D721Med (cell line): ENCODE measurements around the gene BBS1.
"Not testable (repeated sequence)": the region's sequence is repeated elsewhere in the genome, so short reads cannot be mapped to it uniquely, and the experiment has no call there.

Experiments
- DNase-seq: peaks from one replicate; pipeline ENCODE4 v3.0.0; 2011; ENCODE audit warnings: low spot score; ENCODE audit not compliant: insufficient read length
- FAIRE-seq: peaks from 2 replicates; lab custom pipeline; 2011; peaks lifted over from hg19 to GRCh38; lab: Jason Lieb, UNC
- TF ChIP-seq, protein P1 (sequence below): IDR thresholded peaks from 2 replicates; pipeline ENCODE4 v1.5.1; 2012; ENCODE audit warnings: mild to moderate bottlenecking, control low read depth; ENCODE audit not compliant: insufficient read depth; ENCODE audit errors: missing control alignments

Gene BBS1

DNA sequence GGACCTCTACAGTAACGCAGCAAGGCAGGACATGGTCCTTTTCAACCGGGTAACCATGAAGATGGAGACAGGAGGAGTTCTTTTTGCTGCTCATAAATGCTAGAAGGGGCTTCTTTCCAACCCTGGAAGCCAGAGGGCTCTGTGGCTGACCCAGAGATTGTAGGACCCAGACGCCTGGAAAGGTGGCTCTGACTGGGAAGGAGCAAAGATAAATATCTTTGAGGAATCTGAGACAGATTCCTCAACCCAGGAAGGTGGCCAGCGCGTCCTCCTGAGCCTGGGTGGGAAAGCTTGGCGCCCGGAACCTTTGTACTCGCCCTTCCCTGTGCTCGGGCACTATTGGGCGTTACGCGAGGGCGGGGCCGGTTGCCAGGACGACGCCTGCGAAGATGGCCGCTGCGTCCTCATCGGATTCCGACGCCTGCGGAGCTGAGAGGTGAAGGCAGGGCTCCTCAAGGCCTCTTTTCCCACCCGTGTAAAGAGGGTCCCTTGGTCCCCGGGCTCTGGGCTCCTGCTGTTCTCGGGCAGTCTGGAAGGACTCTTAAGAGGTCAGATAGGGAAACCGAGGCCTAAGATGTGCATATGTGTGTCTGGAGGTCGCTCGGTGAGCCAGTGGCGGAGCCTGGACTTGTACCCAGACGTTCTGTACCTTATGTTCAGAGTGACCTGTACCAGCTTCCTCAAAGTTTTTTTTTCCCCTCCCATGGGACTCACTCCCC lies at the start of gene BBS1:
Gene BBS1, plus strand, starts transcription at position 365 of the 719 bp plus-strand sequence. Its CDS starts 25 bp downstream, at position 390.
- TF ChIP-seq, protein P1, sequence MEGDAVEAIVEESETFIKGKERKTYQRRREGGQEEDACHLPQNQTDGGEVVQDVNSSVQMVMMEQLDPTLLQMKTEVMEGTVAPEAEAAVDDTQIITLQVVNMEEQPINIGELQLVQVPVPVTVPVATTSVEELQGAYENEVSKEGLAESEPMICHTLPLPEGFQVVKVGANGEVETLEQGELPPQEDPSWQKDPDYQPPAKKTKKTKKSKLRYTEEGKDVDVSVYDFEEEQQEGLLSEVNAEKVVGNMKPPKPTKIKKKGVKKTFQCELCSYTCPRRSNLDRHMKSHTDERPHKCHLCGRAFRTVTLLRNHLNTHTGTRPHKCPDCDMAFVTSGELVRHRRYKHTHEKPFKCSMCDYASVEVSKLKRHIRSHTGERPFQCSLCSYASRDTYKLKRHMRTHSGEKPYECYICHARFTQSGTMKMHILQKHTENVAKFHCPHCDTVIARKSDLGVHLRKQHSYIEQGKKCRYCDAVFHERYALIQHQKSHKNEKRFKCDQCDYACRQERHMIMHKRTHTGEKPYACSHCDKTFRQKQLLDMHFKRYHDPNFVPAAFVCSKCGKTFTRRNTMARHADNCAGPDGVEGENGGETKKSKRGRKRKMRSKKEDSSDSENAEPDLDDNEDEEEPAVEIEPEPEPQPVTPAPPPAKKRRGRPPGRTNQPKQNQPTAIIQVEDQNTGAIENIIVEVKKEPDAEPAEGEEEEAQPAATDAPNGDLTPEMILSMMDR, result no peak
- DNase-seq, result peak; percentile 81
- no peak for FAIRE-seq

DNA sequence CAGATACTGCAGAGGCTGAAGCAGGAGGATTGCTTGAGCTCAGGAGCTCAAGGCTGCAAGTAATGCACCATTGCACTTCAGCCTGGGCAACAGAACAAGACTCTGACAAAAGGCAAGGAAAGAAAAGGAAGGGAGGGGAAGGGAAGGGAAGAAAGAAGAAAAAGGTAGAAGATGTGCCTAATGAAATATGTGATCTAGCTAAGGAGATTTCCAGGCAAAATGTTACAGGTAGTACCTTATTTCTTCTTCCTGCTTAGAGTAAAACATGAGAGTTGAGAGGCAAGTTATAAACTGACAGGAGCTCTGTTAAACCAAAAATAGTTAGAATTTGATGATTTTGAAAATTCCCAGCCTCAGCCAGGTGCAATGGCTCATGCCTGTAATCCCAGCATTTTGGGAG lies 48.4 kb upstream of the BBS1 start:
- FAIRE-seq (no peak), DNase-seq (no peak)
- TF ChIP-seq, protein P1, result no peak

- FAIRE-seq (no peak), DNase-seq (no peak)
- TF ChIP-seq, protein P1, result no peak
These were observed 47.5 kb upstream of the BBS1 start for GRCh38 chr11:66462911-66463310.

- not testable (repeated sequence) for FAIRE-seq, DNase-seq
These were observed 46.3 kb upstream of the BBS1 start for GRCh38 chr11:66464116-66464515.

GRCh38 chr11:66464916-66465315 lies 45.5 kb upstream of the BBS1 start:
- TF ChIP-seq, protein P1, result no peak
- FAIRE-seq, result no peak
- no peak for DNase-seq

- FAIRE-seq, result no peak
- TF ChIP-seq, protein P1, result no peak
- no peak for DNase-seq
These were observed 44.8 kb upstream of the BBS1 start for GRCh38 chr11:66465373-66466224.

DNA sequence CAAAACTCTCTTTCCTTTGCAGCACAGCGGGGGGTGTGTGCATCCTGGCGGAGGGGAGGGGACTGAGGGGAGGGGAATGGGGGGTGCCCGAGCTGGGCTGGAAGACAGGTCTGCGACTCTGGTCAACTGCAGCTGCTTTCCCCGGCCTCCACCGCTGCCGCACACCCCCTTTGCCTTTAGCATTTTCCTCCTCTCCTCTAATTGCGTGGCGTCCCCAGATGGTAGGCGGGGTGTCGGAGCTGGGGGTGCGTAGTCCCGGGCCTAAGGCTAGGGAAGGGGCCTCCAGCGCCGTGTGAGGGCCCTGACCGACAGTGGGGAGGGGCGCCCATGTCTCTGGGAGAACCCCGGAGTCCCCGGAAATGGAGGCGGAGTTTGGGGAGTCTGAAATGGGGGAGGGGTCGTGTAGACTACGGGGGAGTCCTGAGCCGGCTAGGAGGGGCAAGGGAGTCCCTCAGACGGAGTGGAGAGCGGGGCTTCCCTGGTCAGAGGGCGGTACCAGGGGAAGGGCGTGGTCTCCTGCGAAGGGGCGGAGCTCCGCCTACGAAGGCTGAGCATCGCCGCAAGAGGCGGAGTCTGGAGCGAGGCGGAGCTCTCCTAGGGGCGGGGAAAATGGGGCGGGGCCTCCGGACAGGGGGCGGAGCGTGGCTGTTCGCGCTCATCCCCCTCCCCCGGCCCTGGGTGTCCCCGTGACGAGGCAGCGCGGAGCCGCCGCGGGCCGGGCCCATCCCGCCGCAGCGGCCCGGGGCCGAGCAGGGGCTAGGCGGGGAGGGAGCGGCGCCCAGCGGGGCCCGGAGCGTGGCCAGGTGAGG lies 44.0 kb upstream of the BBS1 start, which contains the start of gene PELI3:
Gene PELI3, plus strand, starts transcription at position 681 of the 809 bp plus-strand sequence. CDS start 1,224 bp downstream, outside the sequence.
- peak; percentile 94 for DNase-seq
- FAIRE-seq, result no peak

More for the DNA sequence above, 44.0 kb upstream of the BBS1 start, which contains the start of gene PELI3:
- TF ChIP-seq, protein P1, result no peak
